HepG2 (cell line): ENCODE data around the gene CLDN20. TPM values are rescaled to one million over a fixed set of nuclear protein-coding genes. Genes with fewer than 3 reads are reported as not detected.
"Not testable (repeated sequence)": the region's sequence is repeated elsewhere in the genome, so short reads cannot be mapped to it uniquely, and the experiment has no call there.

Experiments
- ATAC-seq: fragments of 200-7000 bp; cut with Tn5 transposase; 3 replicates; pipeline ENCODE4 v1.9.1; 2020; ENCODE audit warnings: mild to moderate bottlenecking, moderate library complexity
- BruUV-seq: library from RNA; stranded (reverse); fragments of 400-500 nt; replicated peaks from 2 replicates; lab custom pipeline; 2021; lab: Mats Ljungman, UMichigan
- CTCF ChIA-PET: fragments of 300-600 bp; formaldehyde crosslinking; extraction: SDS; loops from one replicate; lab custom pipeline; 2021; ENCODE audit warnings: low total read pairs, inconsistent platforms, low intra/inter-chr PET ratio; lab: Yijun Ruan, JAX
- POLR2A ChIA-PET: fragments of 350-600 bp; sonication (Branson Sonifier 250); formaldehyde crosslinking; loops from one replicate; lab custom pipeline; 2020; ENCODE audit warnings: antibody characterized with exemption, inconsistent platforms; lab: Yijun Ruan, JAX
- DNase-seq: peaks from one replicate; pipeline ENCODE4 v3.0.0-alpha.2; 2015; ENCODE audit warnings: low spot score
- FAIRE-seq: peaks from 3 replicates; lab custom pipeline; 2011; peaks lifted over from hg19 to GRCh38; lab: Jason Lieb, UNC
- H2AFZ ChIP-seq: one replicate; pipeline ENCODE4 v1.6.1; 2011; ENCODE audit warnings: low read length, inconsistent platforms
- H3K27ac ChIP-seq: fragments of 300-600 bp; 3 replicates; pipeline ENCODE4 v1.8.0; 2011; ENCODE audit warnings: mixed run types, mild to moderate bottlenecking, mixed read lengths, low read length, inconsistent platforms; ENCODE audit not compliant: insufficient read depth; ENCODE audit errors: extremely low read length
- H3K27me3 ChIP-seq, 2 experiments: fragments of 200-600 bp in 1 of 2; 2 replicates in 1 of 2; 3 replicates in 1 of 2; pipeline versions ENCODE4 v1.6.0 to v1.8.0; 2011; ENCODE audit warnings: low read length in 2 of 2, mild to moderate bottlenecking in 2 of 2, moderate library complexity in 2 of 2, inconsistent platforms in 1 of 2; ENCODE audit not compliant: insufficient read depth in 2 of 2, control insufficient read depth in 1 of 2
- H3K36me3 ChIP-seq, 2 experiments: fragments of 200-600 bp in 1 of 2; replicated peaks in 1 of 2; 2 replicates in 1 of 2; 3 replicates in 1 of 2; pipeline versions ENCODE4 v1.5.1 to v1.8.0; 2011; ENCODE audit warnings: low read length in 2 of 2, inconsistent platforms in 1 of 2; ENCODE audit not compliant: insufficient read depth in 2 of 2, control insufficient read depth in 1 of 2
- H3K4me1 ChIP-seq: 2 replicates; pipeline ENCODE4 v1.5.1; 2012; ENCODE audit warnings: low read length, inconsistent platforms; ENCODE audit not compliant: insufficient read depth
- H3K4me2 ChIP-seq: 2 replicates; pipeline ENCODE4 v1.6.0; 2011; ENCODE audit warnings: low read depth, low read length, inconsistent platforms
- H3K4me3 ChIP-seq, 3 experiments: fragments of 200-600 bp in 1 of 3; sonication (generic), shearing (Covaris generic) in 1 of 3; replicated peaks in 1 of 3; 2 replicates each; pipeline ENCODE4 v1.5.1; 2011 to 2016; ENCODE audit warnings: low read length in 3 of 3, inconsistent platforms in 2 of 3, low read depth in 2 of 3, mild to moderate bottlenecking in 2 of 3, control low read depth in 1 of 3, mixed read lengths in 1 of 3; ENCODE audit not compliant: insufficient read depth in 1 of 3
- H3K79me2 ChIP-seq: one replicate; pipeline ENCODE4 v1.6.1; 2011; ENCODE audit warnings: low read length, inconsistent platforms; ENCODE audit not compliant: insufficient read depth
- H3K9ac ChIP-seq: 2 replicates; pipeline ENCODE4 v1.6.0; 2011; ENCODE audit warnings: mild to moderate bottlenecking, low read depth, low read length, inconsistent platforms; ENCODE audit not compliant: insufficient read depth
- H3K9me3 ChIP-seq: 2 replicates; pipeline ENCODE4 v1.5.1; 2012; ENCODE audit warnings: mild to moderate bottlenecking, low read length
- H4K20me1 ChIP-seq: 2 replicates; pipeline ENCODE4 v1.6.0; 2011; ENCODE audit warnings: inconsistent platforms, mild to moderate bottlenecking, low read length, moderate library complexity; ENCODE audit not compliant: insufficient read depth
- CCAR2 ChIP-seq: fragments of 200-400 bp; formaldehyde crosslinking; optimal IDR thresholded peaks from 2 replicates; pipeline ENCODE3; 2018; ENCODE audit warnings: low read depth, mild to moderate bottlenecking, low read length, moderate library complexity
- MTF1 ChIP-seq: sonication (generic); formaldehyde crosslinking; IDR thresholded peaks from 2 replicates; pipeline ENCODE4 v1.5.0; 2020; ENCODE audit warnings: missing genetic modification reagents
- RBM22 ChIP-seq: fragments of 200-400 bp; formaldehyde crosslinking; optimal IDR thresholded peaks from 2 replicates; pipeline ENCODE3; 2017; ENCODE audit warnings: mild to moderate bottlenecking, low read length, moderate library complexity
- SRF ChIP-seq: IDR thresholded peaks from 2 replicates; pipeline ENCODE4 v1.6.1; 2011; ENCODE audit warnings: mild to moderate bottlenecking, low read depth, low read length, moderate library complexity
- SRY ChIP-seq: sonication (generic); formaldehyde crosslinking; IDR thresholded peaks from 2 replicates; pipeline ENCODE4 v1.8.0; 2022; ENCODE audit warnings: mild to moderate bottlenecking, missing genetic modification reagents
- STAG1 ChIP-seq: sonication (generic); formaldehyde crosslinking; IDR thresholded peaks from 2 replicates; pipeline ENCODE4 v1.4.0; 2020; ENCODE audit warnings: missing genetic modification reagents
- TAF15 ChIP-seq: fragments of 200-400 bp; formaldehyde crosslinking; IDR thresholded peaks from one replicate; pipeline ENCODE4 v1.6.1; 2018; ENCODE audit warnings: mild to moderate bottlenecking, low read depth, low read length; ENCODE audit not compliant: poor library complexity, severe bottlenecking
- ZKSCAN1 ChIP-seq: fragments of 150-350 bp; IDR thresholded peaks from 2 replicates; pipeline ENCODE4 v1.6.1; 2014; ENCODE audit warnings: low read length
- WGBS: methylation state at CpG from one replicate; pipeline ENCODE4 v1.1.6; 2017; ENCODE audit warnings: low lambda C conversion rate; 5-methylcytosine and 5-hydroxymethylcytosine counted together
- in situ Hi-C: cut with HindIII; loops from 2 replicates; pipeline ENCODE4 v1.10.0; 2017; ENCODE audit warnings: low pct_unique_long_range_greater_than_20kb; ENCODE audit not compliant: extremely low pct_ligation_motif_present
- intact Hi-C: fragments of 100-400 bp; cut with micrococcal nuclease; formaldehyde crosslinking; loops from one replicate; pipeline ENCODE4 v1.10.0; 2022; ENCODE audit not compliant: unreplicated experiment
- polyA plus RNA-seq, 8 experiments: library from polyadenylated mRNA; depleted of rRNA in 3 of 8; stranded (reverse) in 7 of 8; unstranded in 1 of 8; fragments of >200 nt; fragmentation: Illumina TruSeq in 4 of 8; extraction: Trizol in 4 of 8; gene quantifications; 2 replicates each; pipeline versions ENCODE4 v1.2.1 to v1.2.3, GENCODE V29; 2011 to 2016; ENCODE audit warnings: low read depth in 4 of 8, missing spikeins in 1 of 8, mixed read lengths in 1 of 8; ENCODE audit not compliant: insufficient read depth in 1 of 8
- total RNA-seq, 5 experiments: library from RNA; depleted of rRNA; stranded (reverse); fragments of >200 nt; fragmentation: Illumina TruSeq; extraction: Trizol; gene quantifications; 2 replicates each; pipeline ENCODE4 v1.2.3, GENCODE V29; 2016; ENCODE audit warnings: low read depth in 1 of 5
- TF ChIP-seq, protein P1 (sequence below): sonication (generic); formaldehyde crosslinking; IDR thresholded peaks from 2 replicates; pipeline ENCODE4 v1.5.0; 2020; ENCODE audit warnings: mild to moderate bottlenecking, missing genetic modification reagents, moderate library complexity

The CLDN20 gene
- total and polyA plus RNA-seq, 2 of the 13 experiments (the other 11 are each of a cell fraction or from before 2014, with no cell fraction given): not detected

DNA sequence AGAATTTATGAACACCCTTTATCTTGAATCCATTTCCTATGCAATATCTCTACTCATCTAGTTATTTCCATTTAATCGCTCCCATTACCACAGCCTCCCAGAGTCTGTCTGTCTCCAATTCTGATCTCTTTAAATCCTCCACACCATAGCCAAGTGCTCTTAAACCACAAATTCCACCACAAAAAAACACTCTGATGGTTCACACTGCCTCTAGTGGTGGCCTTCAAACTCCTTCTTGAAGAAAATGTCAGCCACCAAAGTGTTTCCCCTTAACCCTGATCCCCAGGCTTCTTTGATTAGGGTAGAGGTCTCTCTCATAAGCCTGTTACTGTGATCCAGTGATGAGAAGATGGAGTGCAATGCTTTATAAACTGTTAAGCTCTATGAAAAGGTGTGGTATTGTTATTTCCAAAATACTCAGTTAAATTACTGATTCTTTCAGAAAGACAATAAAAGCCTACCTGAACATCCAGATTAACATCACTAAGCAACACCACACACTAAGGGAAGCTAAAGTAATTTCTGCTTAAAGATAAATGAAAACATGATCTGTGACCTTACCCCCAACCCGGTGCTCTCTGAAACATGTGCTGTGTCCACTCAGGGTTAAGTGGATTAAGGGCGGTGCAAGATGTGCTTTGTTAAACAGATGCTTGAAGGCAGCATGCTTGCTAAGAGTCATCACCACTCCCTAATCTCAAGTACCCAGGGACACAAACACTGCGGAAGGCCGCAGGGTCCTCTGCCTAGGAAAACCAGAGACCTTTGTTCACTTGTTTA is 4.5 kb downstream of the CLDN20 start:
- H3K9me3 ChIP-seq, POLR2A ChIA-PET, in situ Hi-C loops, H3K27ac ChIP-seq, H3K27me3 ChIP-seq, H2AFZ ChIP-seq, H3K79me2 ChIP-seq, H3K4me2 ChIP-seq, H4K20me1 ChIP-seq, intact Hi-C loops, H3K4me1 ChIP-seq, BruUV-seq, H3K9ac ChIP-seq, H3K4me3 ChIP-seq: not testable (repeated sequence)
- DNase-seq (peak; percentile 29), FAIRE-seq (peak; percentile 62), ATAC-seq (peak; percentile 58; the same call in 2 of the 3 replicates)
- WGBS: 91% methylated on average over 3 of the region's 5 CpGs
- TF ChIP-seq, protein P1, sequence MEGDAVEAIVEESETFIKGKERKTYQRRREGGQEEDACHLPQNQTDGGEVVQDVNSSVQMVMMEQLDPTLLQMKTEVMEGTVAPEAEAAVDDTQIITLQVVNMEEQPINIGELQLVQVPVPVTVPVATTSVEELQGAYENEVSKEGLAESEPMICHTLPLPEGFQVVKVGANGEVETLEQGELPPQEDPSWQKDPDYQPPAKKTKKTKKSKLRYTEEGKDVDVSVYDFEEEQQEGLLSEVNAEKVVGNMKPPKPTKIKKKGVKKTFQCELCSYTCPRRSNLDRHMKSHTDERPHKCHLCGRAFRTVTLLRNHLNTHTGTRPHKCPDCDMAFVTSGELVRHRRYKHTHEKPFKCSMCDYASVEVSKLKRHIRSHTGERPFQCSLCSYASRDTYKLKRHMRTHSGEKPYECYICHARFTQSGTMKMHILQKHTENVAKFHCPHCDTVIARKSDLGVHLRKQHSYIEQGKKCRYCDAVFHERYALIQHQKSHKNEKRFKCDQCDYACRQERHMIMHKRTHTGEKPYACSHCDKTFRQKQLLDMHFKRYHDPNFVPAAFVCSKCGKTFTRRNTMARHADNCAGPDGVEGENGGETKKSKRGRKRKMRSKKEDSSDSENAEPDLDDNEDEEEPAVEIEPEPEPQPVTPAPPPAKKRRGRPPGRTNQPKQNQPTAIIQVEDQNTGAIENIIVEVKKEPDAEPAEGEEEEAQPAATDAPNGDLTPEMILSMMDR (CRISPR knock-in tag): peak; percentile 32
- TF ChIP-seq RBM22: peak; percentile 40
- TF ChIP-seq STAG1 (CRISPR knock-in tag): peak; percentile 38; the same call in 1 of the 2 replicates
- CTCF ChIA-PET: interaction anchor here (1.3 kb wide), 1 partner anchor 400 kb away, joined by 5 read pairs; no protein-coding TSS in a partner anchor
- H3K36me3 ChIP-seq: peaks cover 35 to 78% of the 10 kb centered on the region in 2 experiments

DNA sequence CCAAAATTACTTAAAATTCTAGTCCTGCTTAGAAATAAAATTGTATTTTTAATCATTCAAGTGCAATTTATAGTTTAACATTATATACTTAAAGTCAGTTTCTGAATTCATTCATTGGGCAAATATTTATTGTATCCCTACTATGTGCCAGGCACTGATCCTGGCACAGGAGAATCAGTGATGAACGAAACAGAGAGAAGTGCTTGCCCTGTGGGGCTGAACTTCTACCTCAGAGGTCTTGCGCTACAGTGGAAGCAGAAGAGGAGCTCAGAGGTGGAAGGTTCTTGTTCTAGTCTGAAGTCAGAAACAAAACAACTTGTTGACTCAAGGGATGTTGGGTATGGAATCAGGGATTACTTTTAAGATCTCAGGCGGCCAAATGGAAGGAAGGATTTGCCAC is 6.0 kb downstream of the CLDN20 start:
- Histone ChIP-seq H3K27ac (no peak overlapping the region), H3K9ac (no peak overlapping the region), H3K36me3 (peaks cover 34 to 76% of the 10 kb centered on the region in 2 experiments), H3K4me1 (0 out of 2 replicates have a peak, but pooled peaks cover 7% of the 10 kb centered on the region), H3K79me2 (no peaks in the 10 kb centered on the region), H2AFZ (no peak overlapping the region), H4K20me1 (no peaks in the 10 kb centered on the region; the same call in 1 of the 2 replicates), H3K9me3 (no peaks in the 10 kb centered on the region), H3K4me3 (no peak overlapping the region), H3K4me2 (no peak overlapping the region), H3K27me3 (no peaks in the 10 kb centered on the region)
- TF ChIP-seq MTF1 (CRISPR knock-in tag) (no peak), CCAR2 (no peak), SRF (no peak), TAF15 (no peak), ZKSCAN1 (peak; percentile 79), SRY (no peak)
- ATAC-seq (no peak), DNase-seq (no peak), FAIRE-seq (no peak)
- intact Hi-C loops: no loop called here
- no TSS peak for BruUV-seq
- in situ Hi-C loops: no loop called here
- POLR2A ChIA-PET: no interaction called here
- CTCF ChIA-PET: no interaction called here
- WGBS: 99% methylated on average over 3 of the region's 3 CpGs
